ENCODE data around the gene TRERF1. TPM values are rescaled to one million over a fixed set of nuclear protein-coding genes. Genes with fewer than 3 reads are reported as not detected.

TRERF1 gene
- total RNA-seq, 1 donor from 2014 or later = 7.9 TPM

- Mint-ChIP-seq H3K4me3 (ENCODE audit: low read depth) (no peak overlapping the region), H3K9me3 (ENCODE audit: low read depth) (no peaks in the 10 kb centered on the region), H3K4me1 (ENCODE audit: low read depth) (peaks cover 8% of the 10 kb centered on the region), H3K36me3 (ENCODE audit: insufficient read depth) (no peaks in the 10 kb centered on the region), H3K27me3 (peaks cover 9% of the 10 kb centered on the region), H3K27ac (peak overlapping the region; percentile 84)
- TF ChIP-seq CTCF (IDR thresholded peaks at IDR 0.05; ENCODE audit: unreplicated experiment) = no peak
- DNase-seq (ENCODE audit: low spot score, unreplicated experiment) = no peak
Measured at GRCh38 chr6:42176981-42177380, 274.7 kb downstream of the TRERF1 start.

GRCh38 chr6:42175860-42176259 lies 275.9 kb downstream of the TRERF1 start:
- peaks cover 9% of the 10 kb centered on the region for H3K27me3 Mint-ChIP-seq
- H3K27ac Mint-ChIP-seq = no peak overlapping the region
- no peaks in the 10 kb centered on the region for H3K36me3 Mint-ChIP-seq (ENCODE audit: insufficient read depth)
- peak; percentile 33 for TF ChIP-seq CTCF (IDR thresholded peaks at IDR 0.05; ENCODE audit: unreplicated experiment)
- H3K9me3 Mint-ChIP-seq (ENCODE audit: low read depth) = no peaks in the 10 kb centered on the region
- H3K4me3 Mint-ChIP-seq (ENCODE audit: low read depth) = no peak overlapping the region
- no peak for DNase-seq (ENCODE audit: low spot score, unreplicated experiment)
- peaks cover 8% of the 10 kb centered on the region for H3K4me1 Mint-ChIP-seq (ENCODE audit: low read depth)

Other genes with a start within 250 kb of the TRERF1 start
- 22.0 and 22.5 TPM in 2 replicates for gene MRPS10, start 234.1 kb downstream of the TRERF1 start, total RNA-seq
- gene UBR2, start 112.1 kb upstream of the TRERF1 start, total RNA-seq = 31.9 and 32.3 TPM in 2 replicates